ENCODE results near the gene GNA14. TPM values are rescaled to one million over a fixed set of nuclear protein-coding genes. Genes with fewer than 3 reads are reported as not detected.

The GNA14 gene
- total and polyA plus RNA-seq, 2 experiments from 2014 or later = 3.9 to 10.5 TPM

DNA sequence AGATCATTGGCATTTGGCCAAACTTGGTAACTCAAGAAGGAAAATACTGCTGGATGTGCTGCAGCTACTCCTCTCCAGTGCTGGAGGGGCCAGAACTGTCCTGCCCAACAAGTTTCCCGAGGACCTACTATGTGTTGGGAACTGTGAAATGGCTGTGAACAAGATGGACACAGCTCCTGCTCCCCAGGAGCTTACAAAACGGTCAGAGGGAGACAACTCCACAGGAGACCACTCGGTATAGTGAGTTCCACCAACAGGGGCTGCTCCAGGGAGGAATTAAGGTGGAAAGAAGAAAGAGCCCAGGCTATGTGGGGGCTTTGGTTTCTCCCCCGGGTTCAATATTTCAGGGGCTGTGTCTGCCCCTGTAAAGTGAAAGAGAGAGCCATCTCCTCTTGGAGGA lies 78.8 kb downstream of the GNA14 start:
- TF ChIP-seq, protein P1, sequence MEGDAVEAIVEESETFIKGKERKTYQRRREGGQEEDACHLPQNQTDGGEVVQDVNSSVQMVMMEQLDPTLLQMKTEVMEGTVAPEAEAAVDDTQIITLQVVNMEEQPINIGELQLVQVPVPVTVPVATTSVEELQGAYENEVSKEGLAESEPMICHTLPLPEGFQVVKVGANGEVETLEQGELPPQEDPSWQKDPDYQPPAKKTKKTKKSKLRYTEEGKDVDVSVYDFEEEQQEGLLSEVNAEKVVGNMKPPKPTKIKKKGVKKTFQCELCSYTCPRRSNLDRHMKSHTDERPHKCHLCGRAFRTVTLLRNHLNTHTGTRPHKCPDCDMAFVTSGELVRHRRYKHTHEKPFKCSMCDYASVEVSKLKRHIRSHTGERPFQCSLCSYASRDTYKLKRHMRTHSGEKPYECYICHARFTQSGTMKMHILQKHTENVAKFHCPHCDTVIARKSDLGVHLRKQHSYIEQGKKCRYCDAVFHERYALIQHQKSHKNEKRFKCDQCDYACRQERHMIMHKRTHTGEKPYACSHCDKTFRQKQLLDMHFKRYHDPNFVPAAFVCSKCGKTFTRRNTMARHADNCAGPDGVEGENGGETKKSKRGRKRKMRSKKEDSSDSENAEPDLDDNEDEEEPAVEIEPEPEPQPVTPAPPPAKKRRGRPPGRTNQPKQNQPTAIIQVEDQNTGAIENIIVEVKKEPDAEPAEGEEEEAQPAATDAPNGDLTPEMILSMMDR (conservative IDR thresholded peaks at IDR 0.05; ENCODE audit: low read depth in 2 of 2) = 0 out of 4 replicates have a peak, but pooled peaks of 1 of the 2 experiments have one; percentile 12
- TF ChIP-seq ETS1 (IDR thresholded peaks at IDR 0.05) = no peak
- no peak overlapping the region for H3K4me3 ChIP-seq
- peaks cover 10% of the 10 kb centered on the region for H3K4me1 Mint-ChIP-seq
- peak overlapping the region; percentile 52; the same call in 1 of the 2 replicates for H2AFZ ChIP-seq
- no peaks in the 10 kb centered on the region for H3K9me3 Mint-ChIP-seq
- H3K27me3 Mint-ChIP-seq (ENCODE audit: insufficient read depth, low read depth, poor library complexity) = no peaks in the 10 kb centered on the region
- no peaks in the 10 kb centered on the region for H3K36me3 ChIP-seq (ENCODE audit: insufficient read depth)
- H3F3A ChIP-seq (replicated peaks; ENCODE audit: low read depth) = no peaks in the 10 kb centered on the region
- H4K20me1 ChIP-seq (replicated peaks; ENCODE audit: insufficient read depth) = no peaks in the 10 kb centered on the region
- no peaks in the 10 kb centered on the region for H3K36me3 Mint-ChIP-seq (ENCODE audit: low read depth)
- 0 out of 2 replicates have a peak, but pooled peaks cover 2% of the 10 kb centered on the region for H3K79me2 ChIP-seq (replicated peaks; ENCODE audit: insufficient read depth)
- H3K4me1 ChIP-seq (ENCODE audit: insufficient read depth) = no peaks in the 10 kb centered on the region
- no peak overlapping the region for H3K27ac ChIP-seq (ENCODE audit: low read depth)
- no peak overlapping the region for H3K4me3 Mint-ChIP-seq
- H3K27ac Mint-ChIP-seq = no peak overlapping the region
- no peak overlapping the region for H3K4me2 ChIP-seq
- H3K27me3 ChIP-seq (ENCODE audit: insufficient read depth) = no peaks in the 10 kb centered on the region
- DNase-seq (ENCODE audit: low spot score) = peak; percentile 15
- H3K9me2 ChIP-seq (ENCODE audit: insufficient read depth) = no peaks in the 10 kb centered on the region
- peak; percentile 55 for ATAC-seq

DNA sequence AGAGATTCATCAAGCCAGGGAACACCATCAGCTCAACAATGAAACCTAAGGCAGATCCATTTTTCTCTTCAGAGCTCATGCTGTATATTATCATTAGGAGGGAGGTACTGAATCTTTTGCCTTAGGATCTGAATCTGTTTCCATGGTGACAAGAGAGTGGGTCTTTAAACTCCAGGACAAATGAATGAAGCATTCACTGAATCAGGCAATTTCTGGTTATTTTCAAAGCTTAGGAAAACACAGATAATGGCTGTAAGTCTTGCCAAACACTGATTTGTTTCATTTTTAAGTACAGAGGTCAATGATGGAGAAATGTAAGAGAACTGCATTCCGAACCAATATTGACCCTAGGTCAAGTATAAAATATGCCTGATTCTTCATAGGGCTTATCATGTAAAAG lies 84.9 kb downstream of the GNA14 start:
- peaks cover 9% of the 10 kb centered on the region; the same call in 1 of the 2 replicates for H3K9me2 ChIP-seq (ENCODE audit: insufficient read depth)
- H3K4me2 ChIP-seq = no peak overlapping the region
- H3K27me3 Mint-ChIP-seq (ENCODE audit: insufficient read depth, low read depth, poor library complexity) = no peaks in the 10 kb centered on the region
- peaks cover 5% of the 10 kb centered on the region; the same call in 1 of the 2 replicates for H3K4me1 ChIP-seq (ENCODE audit: insufficient read depth)
- no peak overlapping the region for H3K4me3 Mint-ChIP-seq
- DNase-seq (ENCODE audit: low spot score) (no peak), ATAC-seq (no peak)
- H3K36me3 ChIP-seq (ENCODE audit: insufficient read depth) = no peaks in the 10 kb centered on the region
- H2AFZ ChIP-seq = no peak overlapping the region
- peaks cover 9% of the 10 kb centered on the region for H3K4me1 Mint-ChIP-seq
- H3K9me3 Mint-ChIP-seq = no peaks in the 10 kb centered on the region
- no peak overlapping the region for H3K27ac Mint-ChIP-seq
- no peaks in the 10 kb centered on the region for H4K20me1 ChIP-seq (replicated peaks; ENCODE audit: insufficient read depth)
- no peaks in the 10 kb centered on the region for H3K36me3 Mint-ChIP-seq (ENCODE audit: low read depth)
- no peak overlapping the region for H3K27ac ChIP-seq (ENCODE audit: low read depth)
- H3K4me3 ChIP-seq = no peak overlapping the region
- no peaks in the 10 kb centered on the region for H3K27me3 ChIP-seq (ENCODE audit: insufficient read depth)
- no peaks in the 10 kb centered on the region for H3F3A ChIP-seq (replicated peaks; ENCODE audit: low read depth)
- 0 out of 2 replicates have a peak, but pooled peaks cover 2% of the 10 kb centered on the region for H3K79me2 ChIP-seq (replicated peaks; ENCODE audit: insufficient read depth)
- no peak for TF ChIP-seq STAT1 (IDR thresholded peaks at IDR 0.05; ENCODE audit: unreplicated experiment)
- no peak for TF ChIP-seq REST (IDR thresholded peaks at IDR 0.05; ENCODE audit: unreplicated experiment)
- TF ChIP-seq, protein P1 (conservative IDR thresholded peaks at IDR 0.05; ENCODE audit: low read depth in 2 of 2) = no peak
- TF ChIP-seq EZH2 (IDR thresholded peaks at IDR 0.05; ENCODE audit: low read depth, unreplicated experiment) = no peak
- no peak for TF ChIP-seq CREB1 (CRISPR knock-in tag; IDR thresholded peaks at IDR 0.05; ENCODE audit: low read depth)
- TF ChIP-seq JUNB (IDR thresholded peaks at IDR 0.05; ENCODE audit: unreplicated experiment) = no peak
- TF ChIP-seq ETS1 (IDR thresholded peaks at IDR 0.05) = no peak
- TF ChIP-seq NANOG (IDR thresholded peaks at IDR 0.05; ENCODE audit: borderline replicate concordance) = no peak

Data from GM23338 (cell line).